Upper lobe of left lung (tissue), 6 donors: ENCODE data around the gene F7. TPM values are rescaled to one million over a fixed set of nuclear protein-coding genes. Genes with fewer than 3 reads are reported as not detected.

Experiments used
- ATAC-seq, 2 donors: fragments of 200-7000 bp; cut with Tn5 transposase; one replicate each; pipeline ENCODE4 v1.9.1; 2022; ENCODE audit warnings: mild to moderate bottlenecking in 2 of 2, moderate library complexity in 2 of 2; ENCODE audit not compliant: low FRiP score in 2 of 2
- DNase-seq, 2 donors: peaks; one replicate each; pipeline ENCODE4 v3.0.0-alpha.2; 2019 to 2020
- H3K27ac ChIP-seq, 4 donors: fragments of 200-600 bp; sonication (generic); one replicate each; pipeline ENCODE4 v1.5.1; 2016 to 2019
- H3K27me3 ChIP-seq, 4 donors: fragments of 200-600 bp; sonication (generic); one replicate each; pipeline ENCODE4 v1.5.1; 2017 to 2019
- H3K36me3 ChIP-seq, 4 donors: fragments of 200-600 bp; sonication (generic); one replicate each; pipeline ENCODE4 v1.5.1; 2016 to 2019
- H3K4me1 ChIP-seq, 4 donors: fragments of 200-600 bp; sonication (generic); one replicate each; pipeline ENCODE4 v1.5.1; 2018 to 2019
- H3K4me3 ChIP-seq, 4 donors: fragments of 200-600 bp; sonication (generic); one replicate each; pipeline ENCODE4 v1.5.1; 2017 to 2019; ENCODE audit warnings: mild to moderate bottlenecking in 2 of 4, moderate library complexity in 1 of 4
- H3K9me3 ChIP-seq, 4 donors: fragments of 200-600 bp; sonication (generic); one replicate each; pipeline ENCODE4 v1.5.1; 2018 to 2019
- CTCF ChIP-seq, 6 experiments: fragments of 450-650 bp in 4 of 6; fragments of 200-600 bp in 2 of 6; sonication (generic) in 2 of 6; IDR thresholded peaks; one replicate each; pipeline ENCODE4 v1.5.1; 2016 to 2019; ENCODE audit warnings: antibody characterized with exemption in 6 of 6
- EP300 ChIP-seq, 4 donors: sonication (generic); formaldehyde crosslinking; IDR thresholded peaks; one replicate each; pipeline ENCODE4 v1.5.1; 2017; ENCODE audit warnings: antibody characterized with exemption in 4 of 4, control low read depth in 2 of 4
- POLR2A ChIP-seq, 4 donors: fragments of 450-650 bp; IDR thresholded peaks; one replicate each; pipeline ENCODE4 v1.5.1; 2016 to 2017; ENCODE audit warnings: antibody characterized with exemption in 4 of 4, mild to moderate bottlenecking in 2 of 4
- POLR2AphosphoS5 ChIP-seq, 2 donors: sonication (generic); formaldehyde crosslinking; IDR thresholded peaks; one replicate each; pipeline ENCODE4 v1.5.1; 2017; ENCODE audit warnings: antibody characterized with exemption in 2 of 2
- WGBS, 2 donors: methylation state at CpG; one replicate each; pipeline ENCODE4 v1.1.5; 2017 to 2018; 5-methylcytosine and 5-hydroxymethylcytosine counted together
- total RNA-seq, 6 donors: library from RNA; depleted of rRNA in 4 of 6; stranded (reverse); fragments of >200 nt in 4 of 6; gene quantifications; one replicate each; pipeline versions ENCODE4 v1.1.0 to v1.2.1, GENCODE V29; 2016 to 2021
- donor health status: DM: no; HTN: no; CAD: no; lungs with moderate emphysema.
- donor health status: DM: no; HTN: yes; CAD: no; lungs with severe emphysema.

F7 gene
- total RNA-seq, 6 donors from 2014 or later: 0.20 TPM; not detected in 5

GRCh38 chr13:113093580-113094409 lies 11.8 kb upstream of the F7 start:
- Histone ChIP-seq H3K36me3 (peaks cover 0 to 34% (median 8%) of the 10 kb centered on the region in 4 donors), H3K4me3 (no peak overlapping the region), H3K27me3 (no peaks in the 10 kb centered on the region), H3K27ac (no peak overlapping the region), H3K9me3 (no peaks in the 10 kb centered on the region), H3K4me1 (no peaks in the 10 kb centered on the region)
- DNase-seq (peak in 1 of 2 donors; percentile 66), ATAC-seq (no peak)
- TF ChIP-seq POLR2A (IDR thresholded peaks at IDR 0.05) (no peak), CTCF (IDR thresholded peaks at IDR 0.05) (no peak), POLR2AphosphoS5 (IDR thresholded peaks at IDR 0.05) (no peak), EP300 (IDR thresholded peaks at IDR 0.05) (no peak)
- 77 to 86% methylated on average over 13 to 25 of the region's 29 CpGs for WGBS, 2 donors

GRCh38 chr13:113094410-113094800 lies 11.2 kb upstream of the F7 start:
- WGBS, 2 donors: 89 to 93% methylated on average over 11 to 13 of the region's 14 CpGs
- Histone ChIP-seq H3K4me1 (no peaks in the 10 kb centered on the region), H3K9me3 (no peaks in the 10 kb centered on the region), H3K27me3 (no peaks in the 10 kb centered on the region), H3K27ac (no peak overlapping the region), H3K4me3 (no peak overlapping the region), H3K36me3 (peaks cover 0 to 31% (median 6%) of the 10 kb centered on the region in 4 donors)
- ATAC-seq (no peak), DNase-seq (no peak)
- TF ChIP-seq POLR2A (IDR thresholded peaks at IDR 0.05): no peak
- TF ChIP-seq EP300 (IDR thresholded peaks at IDR 0.05): no peak
- no peak for TF ChIP-seq POLR2AphosphoS5 (IDR thresholded peaks at IDR 0.05)
- TF ChIP-seq CTCF (IDR thresholded peaks at IDR 0.05): no peak

GRCh38 chr13:113095146-113096051 lies 10.2 kb upstream of the F7 start:
- Histone ChIP-seq H3K9me3 (no peaks in the 10 kb centered on the region), H3K4me1 (no peaks in the 10 kb centered on the region), H3K27ac (no peak overlapping the region), H3K4me3 (no peak overlapping the region), H3K27me3 (no peaks in the 10 kb centered on the region), H3K36me3 (peaks cover 0 to 21% (median 4%) of the 10 kb centered on the region in 4 donors)
- 92 to 95% methylated on average over 24 to 25 of the region's 25 CpGs for WGBS, 2 donors
- TF ChIP-seq EP300 (IDR thresholded peaks at IDR 0.05): no peak
- no peak for TF ChIP-seq POLR2A (IDR thresholded peaks at IDR 0.05)
- no peak for TF ChIP-seq POLR2AphosphoS5 (IDR thresholded peaks at IDR 0.05)
- TF ChIP-seq CTCF (IDR thresholded peaks at IDR 0.05): no peak
- DNase-seq (peak in 1 of 2 donors; percentile 59), ATAC-seq (no peak)

GRCh38 chr13:113096052-113096744 lies 9.4 kb upstream of the F7 start:
- TF ChIP-seq POLR2A (IDR thresholded peaks at IDR 0.05) (no peak), CTCF (IDR thresholded peaks at IDR 0.05) (no peak), POLR2AphosphoS5 (IDR thresholded peaks at IDR 0.05) (no peak), EP300 (IDR thresholded peaks at IDR 0.05) (no peak)
- ATAC-seq: peak in 1 of 2 donors; percentile 12
- Histone ChIP-seq H3K27me3 (no peaks in the 10 kb centered on the region), H3K4me3 (no peak overlapping the region), H3K4me1 (no peaks in the 10 kb centered on the region), H3K27ac (no peak overlapping the region), H3K36me3 (peaks cover 0 to 13% (median 4%) of the 10 kb centered on the region in 4 donors), H3K9me3 (no peaks in the 10 kb centered on the region)
- peak in 1 of 2 donors; percentile 86 for DNase-seq
- WGBS, 2 donors: 96% methylated on average over 35 to 46 of the region's 61 CpGs
